Caco-2 (cell line): ENCODE measurements around the gene ART1. TPM values are rescaled to one million over a fixed set of nuclear protein-coding genes. Genes with fewer than 3 reads are reported as not detected.
A peak's percentile ranks its signal among the peaks of the same experiment; 100 is the strongest.

ENCODE experiments used
- BruUV-seq: library from RNA; stranded (reverse); fragments of 400-500 nt; replicated peaks from 2 replicates; lab custom pipeline; 2021; lab: Mats Ljungman, UMichigan
- CTCF ChIA-PET: fragments of 300-600 bp; sonication (Branson Sonifier 250); formaldehyde crosslinking; loops from one replicate; lab custom pipeline; 2022; ENCODE audit warnings: antibody characterized with exemption; lab: Charles Lee
- POLR2A ChIA-PET: fragments of 300-600 bp; sonication (Branson Sonifier 250); formaldehyde crosslinking; loops from one replicate; lab custom pipeline; 2022; ENCODE audit warnings: antibody characterized with exemption; lab: Charles Lee
- DNase-seq, 2 experiments: peaks; one replicate each; pipeline versions ENCODE4 v3.0.0 to v3.0.0-alpha.2; 2020 to 2022
- H3K27me3 ChIP-seq: replicated peaks from 2 replicates; pipeline ENCODE4 v1.6.0; 2011; ENCODE audit warnings: low read length; ENCODE audit not compliant: control insufficient read depth, insufficient read depth
- H3K36me3 ChIP-seq: 2 replicates; pipeline ENCODE4 v1.5.1; 2011; ENCODE audit warnings: low read length; ENCODE audit not compliant: control insufficient read depth, insufficient read depth
- H3K4me1 ChIP-seq: fragments of 250-450 bp; sonication (Bioruptor Pico); 2 replicates; pipeline ENCODE4 v1.5.1; 2020; ENCODE audit warnings: mild to moderate bottlenecking
- H3K4me3 ChIP-seq: 2 replicates; pipeline ENCODE4 v1.5.1; 2011; ENCODE audit warnings: low read depth, mild to moderate bottlenecking, control low read depth, low read length
- H3K9me3 ChIP-seq: fragments of 250-450 bp; sonication (Bioruptor Pico); 2 replicates; pipeline ENCODE4 v1.5.1; 2020; ENCODE audit warnings: mild to moderate bottlenecking, moderate library complexity
- H3K27ac Mint-ChIP-seq: one replicate; pipeline ENCODE4 v1.8.0; 2022; ENCODE audit warnings: mixed read lengths; ENCODE audit not compliant: unreplicated experiment
- H3K27me3 Mint-ChIP-seq: one replicate; pipeline ENCODE4 v1.8.0; 2022; ENCODE audit warnings: mixed read lengths; ENCODE audit not compliant: insufficient read depth, unreplicated experiment
- H3K36me3 Mint-ChIP-seq: one replicate; pipeline ENCODE4 v1.8.0; 2022; ENCODE audit warnings: mild to moderate bottlenecking, mixed read lengths; ENCODE audit not compliant: insufficient read depth, unreplicated experiment
- H3K4me1 Mint-ChIP-seq: one replicate; pipeline ENCODE4 v1.8.0; 2022; ENCODE audit warnings: low read depth, mixed read lengths; ENCODE audit not compliant: unreplicated experiment
- H3K4me3 Mint-ChIP-seq: one replicate; pipeline ENCODE4 v1.8.0; 2022; ENCODE audit warnings: mild to moderate bottlenecking, moderate library complexity, mixed read lengths; ENCODE audit not compliant: unreplicated experiment
- H3K9me3 Mint-ChIP-seq: one replicate; pipeline ENCODE4 v1.8.0; 2022; ENCODE audit warnings: mixed read lengths; ENCODE audit not compliant: unreplicated experiment
- CTCF ChIP-seq, 2 experiments: fragments of 200-600 bp in 1 of 2; IDR thresholded peaks; 1 replicate in 1 of 2; 2 replicates in 1 of 2; pipeline versions ENCODE4 v1.5.1 to v1.8.0; 2011 to 2022; ENCODE audit warnings: antibody characterized with exemption in 1 of 2, control low read depth in 1 of 2, inconsistent platforms in 1 of 2, low read depth in 1 of 2, low read length in 1 of 2, mild to moderate bottlenecking in 1 of 2, moderate library complexity in 1 of 2; ENCODE audit not compliant: insufficient read depth in 1 of 2, severe bottlenecking in 1 of 2, unreplicated experiment in 1 of 2
- intact Hi-C: fragments of 100-400 bp; cut with micrococcal nuclease; formaldehyde crosslinking; loops from one replicate; pipeline ENCODE4 v1.10.0; 2022; ENCODE audit not compliant: unreplicated experiment
- total RNA-seq: library from RNA; stranded (reverse); gene quantifications from 2 replicates; pipeline ENCODE4 v1.2.3, GENCODE V29; 2022

The ART1 gene
- total RNA-seq, 1 experiment from 2014 or later, result not detected

GRCh38 chr11:3712274-3712673, 67.3 kb downstream of the ART1 start:
- intact Hi-C loops, result loop anchor here (5.0 kb wide), 1 partner anchor 95 kb away; the partner anchor contains the start of gene PGAP2
- Mint-ChIP-seq H3K27me3 (no peaks in the 10 kb centered on the region), H3K36me3 (peaks cover 87% of the 10 kb centered on the region), H3K4me3 (peak overlapping the region; percentile 55), H3K4me1 (peaks cover 51% of the 10 kb centered on the region), H3K9me3 (no peaks in the 10 kb centered on the region), H3K27ac (peak overlapping the region; percentile 89)
- ChIA-PET CTCF (no interaction called here), POLR2A (interaction anchor here (0.6 kb wide), 2 partner anchors 86 to 1122 kb away, joined by 3 read pairs; partner anchors contain the start of gene NUP98)
- Histone ChIP-seq H3K9me3 (no peaks in the 10 kb centered on the region), H3K36me3 (peaks cover 5% of the 10 kb centered on the region), H3K27me3 (no peaks in the 10 kb centered on the region), H3K4me1 (peaks cover 55% of the 10 kb centered on the region), H3K4me3 (no peak overlapping the region)
- no peak for TF ChIP-seq CTCF (IDR thresholded peaks at IDR 0.05; ENCODE audit: insufficient read depth in 1 of 2, low read depth in 1 of 2, low read length in 1 of 2, severe bottlenecking in 1 of 2, unreplicated experiment in 1 of 2)
- no TSS peak for BruUV-seq
- peak; percentile 78 to 83 for DNase-seq

Other genes with a start within 250 kb of the ART1 start
- gene ART5, start 3.1 kb upstream of the ART1 start, total RNA-seq, result 0.97 and 1.1 TPM in 2 replicates
- gene CHRNA10, start 26.3 kb downstream of the ART1 start, total RNA-seq, result 3.6 and 3.9 TPM in 2 replicates
- 146 and 150 TPM in 2 replicates for gene NUP98, start 152.4 kb downstream of the ART1 start, total RNA-seq
- gene PGAP2, start 163.4 kb downstream of the ART1 start, total RNA-seq, result 53.6 and 57.9 TPM in 2 replicates
- 36.9 and 40.5 TPM in 2 replicates for gene RHOG, start 195.8 kb downstream of the ART1 start, total RNA-seq
- gene STIM1, start 210.5 kb downstream of the ART1 start, total RNA-seq, result 54.2 and 55.1 TPM in 2 replicates